Pons (tissue), 1 donor: ENCODE measurements around the gene LMAN1.

Source experiments
- DNase-seq: peaks from one replicate; pipeline ENCODE4 v3.0.0-alpha.2; 2016; ENCODE audit warnings: low spot score

LMAN1 gene

GRCh38 chr18:59358712-59359575 is at the start of gene LMAN1:
LMAN1 (minus strand) TSS chr18:59359265; CDS start chr18:59359244, 21 bp downstream.
- peak; percentile 95 for DNase-seq

- DNase-seq = peak; percentile 58
Observed at GRCh38 chr18:59402432-59403090, 43.5 kb upstream of the LMAN1 start.

GRCh38 chr18:59400407-59400806 is 41.3 kb upstream of the LMAN1 start:
- DNase-seq = no peak

- no peak for DNase-seq
Observed at GRCh38 chr18:59395226-59396175, 36.4 kb upstream of the LMAN1 start.

GRCh38 chr18:59393381-59393780 is 34.3 kb upstream of the LMAN1 start:
- DNase-seq = no peak

GRCh38 chr18:59388817-59389216 is 29.8 kb upstream of the LMAN1 start:
- no peak for DNase-seq

- DNase-seq = no peak
Observed at GRCh38 chr18:59387687-59388565, 28.9 kb upstream of the LMAN1 start.

- DNase-seq = no peak
Observed at GRCh38 chr18:59386909-59387686, 28.0 kb upstream of the LMAN1 start.

GRCh38 chr18:59385191-59385590 is 26.1 kb upstream of the LMAN1 start:
- DNase-seq = no peak

- DNase-seq = no peak
Observed at GRCh38 chr18:59383851-59384250, 24.8 kb upstream of the LMAN1 start.

GRCh38 chr18:59382383-59382782 is 23.3 kb upstream of the LMAN1 start:
- no peak for DNase-seq

GRCh38 chr18:59381949-59382348 is 22.9 kb upstream of the LMAN1 start:
- no peak for DNase-seq

- no peak for DNase-seq
Observed at GRCh38 chr18:59380706-59381105, 21.6 kb upstream of the LMAN1 start.

- DNase-seq = no peak
Observed at GRCh38 chr18:59379772-59380522, 20.9 kb upstream of the LMAN1 start.

- no peak for DNase-seq
Observed at GRCh38 chr18:59377613-59378337, 18.7 kb upstream of the LMAN1 start.

- no peak for DNase-seq
Observed at GRCh38 chr18:59376351-59376935, 17.4 kb upstream of the LMAN1 start.

- DNase-seq = no peak
Observed at GRCh38 chr18:59374128-59374527, 15.1 kb upstream of the LMAN1 start.

GRCh38 chr18:59372975-59373374 is 13.9 kb upstream of the LMAN1 start:
- no peak for DNase-seq

GRCh38 chr18:59360381-59360780 is 1.3 kb upstream of the LMAN1 start:
- no peak for DNase-seq
